Testis (tissue), 2 donors: ENCODE measurements around the gene EFTUD2.

Source experiments
- POLR2A ChIP-seq: fragments of 450-650 bp; IDR thresholded peaks from one replicate; pipeline ENCODE4 v1.6.1; 2017; ENCODE audit warnings: antibody characterized with exemption, mild to moderate bottlenecking, moderate library complexity
- TF ChIP-seq, protein P1 (sequence below), 3 experiments: fragments of 450-650 bp in 2 of 3; fragments of 200-600 bp in 1 of 3; sonication (generic) in 1 of 3; IDR thresholded peaks; one replicate each; pipeline ENCODE4 v1.5.1; 2016 to 2019; ENCODE audit warnings: antibody characterized with exemption in 3 of 3, mild to moderate bottlenecking in 2 of 3, moderate library complexity in 1 of 3

DNA sequence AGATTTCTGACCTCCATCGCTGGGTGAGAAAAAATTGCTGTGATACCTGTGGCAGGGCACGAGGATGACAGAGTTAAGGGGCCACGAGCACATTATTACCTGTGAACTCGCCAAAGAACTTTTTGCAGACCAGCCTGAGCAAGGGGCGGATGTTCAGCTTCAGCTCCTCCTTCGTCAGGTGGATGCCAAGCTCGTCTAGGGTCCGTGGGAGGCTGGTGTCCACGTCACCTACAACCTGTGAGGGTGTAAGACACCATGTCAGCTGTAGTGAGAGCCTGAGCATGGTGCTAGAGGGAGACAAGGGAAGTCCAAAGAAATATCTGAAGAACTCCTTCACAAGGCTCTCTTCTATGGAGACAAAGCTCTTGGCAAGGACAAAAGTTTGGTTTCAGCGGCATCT is 34.4 kb downstream of the EFTUD2 start:
- TF ChIP-seq, protein P1, sequence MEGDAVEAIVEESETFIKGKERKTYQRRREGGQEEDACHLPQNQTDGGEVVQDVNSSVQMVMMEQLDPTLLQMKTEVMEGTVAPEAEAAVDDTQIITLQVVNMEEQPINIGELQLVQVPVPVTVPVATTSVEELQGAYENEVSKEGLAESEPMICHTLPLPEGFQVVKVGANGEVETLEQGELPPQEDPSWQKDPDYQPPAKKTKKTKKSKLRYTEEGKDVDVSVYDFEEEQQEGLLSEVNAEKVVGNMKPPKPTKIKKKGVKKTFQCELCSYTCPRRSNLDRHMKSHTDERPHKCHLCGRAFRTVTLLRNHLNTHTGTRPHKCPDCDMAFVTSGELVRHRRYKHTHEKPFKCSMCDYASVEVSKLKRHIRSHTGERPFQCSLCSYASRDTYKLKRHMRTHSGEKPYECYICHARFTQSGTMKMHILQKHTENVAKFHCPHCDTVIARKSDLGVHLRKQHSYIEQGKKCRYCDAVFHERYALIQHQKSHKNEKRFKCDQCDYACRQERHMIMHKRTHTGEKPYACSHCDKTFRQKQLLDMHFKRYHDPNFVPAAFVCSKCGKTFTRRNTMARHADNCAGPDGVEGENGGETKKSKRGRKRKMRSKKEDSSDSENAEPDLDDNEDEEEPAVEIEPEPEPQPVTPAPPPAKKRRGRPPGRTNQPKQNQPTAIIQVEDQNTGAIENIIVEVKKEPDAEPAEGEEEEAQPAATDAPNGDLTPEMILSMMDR (IDR thresholded peaks at IDR 0.05), result no peak
- no peak for TF ChIP-seq POLR2A
